OCI-M1 (cell line): Measurements from ENCODE around the gene DUOX1.
A peak's percentile ranks its signal among the peaks of the same experiment; 100 is the strongest.
"Not testable (repeated sequence)": the region's sequence is repeated elsewhere in the genome, so short reads cannot be mapped to it uniquely, and the experiment has no call there.

ENCODE experiments used
- DNase-seq: peaks from one replicate; lab custom pipeline; 2025; lab: John Stamatoyannopoulos, UW

DUOX1 gene

DNA sequence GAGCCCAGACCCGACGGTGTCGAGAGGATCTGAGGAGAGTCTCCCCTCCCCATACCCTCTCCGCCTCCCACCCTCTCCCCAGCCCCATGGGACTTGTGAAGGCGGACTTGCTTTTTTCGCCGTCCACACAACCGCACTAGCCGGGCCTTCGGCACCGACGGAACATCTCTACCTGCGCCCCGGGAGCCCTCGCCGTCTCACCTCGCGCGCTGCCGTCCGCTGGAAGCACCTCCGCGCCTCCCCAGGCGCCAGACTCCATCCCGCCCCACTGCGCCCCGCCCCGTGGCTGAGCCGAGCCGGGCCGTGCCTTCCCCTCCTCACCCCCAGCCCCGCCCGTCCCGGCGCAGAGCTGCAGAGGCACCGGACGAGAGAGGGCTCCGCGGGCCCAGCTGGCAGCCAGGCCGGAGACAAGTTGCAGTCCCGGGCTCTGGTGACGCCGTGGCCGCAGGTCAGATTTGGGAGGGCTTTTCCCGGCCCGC is at the start of gene DUOX1, which contains the start of gene DUOXA1:
Gene DUOX1 (plus strand): TSS at position 344 of the 479 bp plus-strand sequence. CDS start 1,973 bp downstream, outside the sequence.
Gene DUOXA1 (minus strand): TSS at position 229 of the 479 bp plus-strand sequence. CDS start 6,865 bp downstream, outside the sequence.
- DNase-seq, result no peak

DNA sequence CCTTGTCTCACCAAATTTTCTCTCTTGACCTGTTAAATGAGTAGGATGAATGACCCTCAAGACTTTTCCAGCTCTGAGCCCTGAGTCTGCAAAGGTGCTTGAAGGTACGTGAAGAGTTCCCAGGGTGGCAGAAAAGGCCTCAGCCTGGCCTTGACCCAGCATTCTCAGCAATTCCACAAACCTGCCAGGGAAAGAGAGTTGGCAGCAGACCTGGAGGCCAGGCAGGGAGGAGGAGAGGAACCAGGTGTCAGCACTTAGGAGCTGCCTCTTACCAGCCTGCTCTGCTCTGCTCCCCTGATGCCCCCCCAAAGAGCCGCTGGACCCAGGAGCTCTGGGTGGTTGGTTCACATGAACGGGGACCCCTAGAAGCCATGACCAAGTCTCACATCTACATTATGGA is 49.2 kb upstream of the DUOX1 start:
- not testable (repeated sequence) for DNase-seq

DNA sequence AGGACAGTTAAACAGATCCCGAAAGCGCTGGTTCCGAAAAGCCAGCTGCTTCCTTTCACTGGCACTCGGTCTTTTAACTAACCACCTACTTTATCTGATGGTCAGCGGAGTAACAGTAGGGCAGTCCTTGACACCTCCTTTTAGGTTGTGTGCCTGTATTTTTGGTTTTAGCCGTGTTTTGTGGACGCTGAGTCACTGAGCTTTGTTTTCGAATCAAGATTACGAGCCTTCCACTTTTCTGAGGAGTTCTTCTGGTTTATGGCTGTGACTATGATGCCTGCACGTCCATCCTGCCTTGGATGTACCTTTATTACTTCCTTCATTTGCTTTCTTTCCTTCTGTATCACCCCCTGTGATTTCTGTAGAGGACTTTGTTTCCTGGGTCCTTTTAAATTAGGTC is 47.4 kb upstream of the DUOX1 start:
- DNase-seq, result peak; percentile 68

DNA sequence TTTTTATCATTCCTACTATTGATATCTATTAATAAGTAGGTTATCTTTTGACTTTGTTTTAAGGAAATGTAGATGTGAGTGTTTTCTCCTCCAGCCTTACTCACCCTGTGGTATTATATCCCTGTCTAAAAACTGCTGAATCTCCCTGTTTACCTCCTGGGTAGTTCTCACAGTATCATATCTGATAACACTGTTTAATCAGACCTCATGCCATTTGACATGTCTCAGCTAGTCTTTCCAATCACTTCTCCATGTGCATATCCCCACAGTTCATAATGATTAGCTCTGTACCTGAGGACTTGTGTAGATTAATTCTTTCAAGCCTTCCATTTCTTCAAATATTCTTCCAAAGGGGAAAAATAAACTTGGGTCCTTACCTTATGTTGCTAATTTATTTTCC is 46.6 kb upstream of the DUOX1 start:
- no peak for DNase-seq

DNA sequence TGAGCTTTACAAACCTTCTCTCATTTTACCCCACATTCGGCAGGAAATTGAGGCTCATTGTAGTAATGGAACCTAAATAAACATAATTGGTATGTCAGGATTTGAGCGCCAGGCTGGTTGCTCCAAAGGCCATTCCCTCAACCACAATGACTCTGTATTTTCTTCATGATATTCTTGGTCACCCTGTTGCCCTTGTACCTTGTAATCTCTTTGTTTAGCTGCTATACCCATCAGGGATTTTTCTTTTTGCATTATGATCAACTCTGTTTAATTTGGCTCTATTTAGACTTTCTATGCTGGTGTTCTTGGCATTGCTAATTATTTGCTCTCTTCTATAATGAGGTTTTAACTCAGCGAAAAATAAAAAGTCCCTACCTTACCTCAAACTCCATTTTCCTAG is 45.6 kb upstream of the DUOX1 start:
- DNase-seq, result no peak

DNA sequence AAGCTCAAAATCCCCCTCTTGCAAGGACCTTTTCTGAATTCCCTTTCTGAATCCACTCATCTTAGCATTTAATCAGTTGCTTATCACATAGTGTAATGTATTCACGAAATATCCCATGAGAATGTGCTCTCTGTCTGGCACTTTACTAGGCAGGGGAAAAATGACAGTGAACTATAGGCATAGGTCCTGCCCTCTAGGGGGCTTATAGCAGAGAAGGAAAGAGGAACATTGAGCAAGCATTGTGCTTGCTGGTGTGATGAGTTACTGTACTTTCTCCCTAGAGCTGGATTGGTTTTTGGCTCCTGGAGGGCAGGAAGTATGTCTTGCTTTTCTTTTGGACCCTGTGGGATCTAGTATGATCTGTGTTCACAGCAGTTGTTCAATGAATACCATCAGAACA is 42.3 kb upstream of the DUOX1 start:
- DNase-seq, result peak; percentile 54

DNA sequence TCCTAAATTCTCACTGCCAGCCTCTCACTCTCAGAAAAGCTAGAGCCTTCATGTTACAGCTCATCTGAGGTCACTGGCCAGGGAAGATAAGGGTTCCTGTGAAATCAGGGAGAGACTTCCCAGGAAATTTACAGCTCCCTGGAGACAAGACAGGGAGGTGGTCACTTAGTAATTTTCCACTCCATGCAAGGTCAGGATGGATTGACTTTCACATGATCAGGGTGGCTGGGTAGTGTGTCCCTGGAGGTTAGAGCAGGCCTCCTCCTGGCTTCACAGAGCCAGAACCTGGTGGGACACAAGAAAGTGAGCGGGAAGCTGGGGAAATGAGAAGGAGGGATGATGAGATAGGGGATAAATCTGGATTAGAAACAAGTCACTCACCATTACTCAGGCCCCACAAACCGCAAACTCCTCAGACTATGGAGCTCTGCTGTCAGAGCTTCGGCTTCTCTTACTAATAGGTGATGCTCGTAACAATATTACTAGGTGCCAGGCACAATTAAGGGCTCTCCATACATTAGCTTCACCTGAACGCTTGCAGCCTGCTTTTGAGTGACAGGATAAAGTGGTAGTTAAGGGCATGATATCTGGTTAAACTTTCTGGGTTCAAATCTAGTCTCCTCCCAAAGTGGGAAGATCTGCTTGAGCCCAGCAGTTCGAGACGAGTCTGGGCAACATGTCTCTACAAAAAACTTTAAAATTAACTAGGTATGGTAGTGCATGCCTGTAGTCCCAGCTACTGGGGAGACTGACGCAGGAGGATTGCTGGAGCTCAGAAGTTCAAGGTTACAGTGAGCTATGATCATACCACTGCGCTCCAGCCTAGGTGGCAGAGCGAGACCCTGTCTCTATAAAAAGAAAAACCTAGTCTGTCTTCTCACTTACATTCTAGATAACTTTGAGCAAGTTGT is 40.7 kb upstream of the DUOX1 start:
- no peak for DNase-seq

DNA sequence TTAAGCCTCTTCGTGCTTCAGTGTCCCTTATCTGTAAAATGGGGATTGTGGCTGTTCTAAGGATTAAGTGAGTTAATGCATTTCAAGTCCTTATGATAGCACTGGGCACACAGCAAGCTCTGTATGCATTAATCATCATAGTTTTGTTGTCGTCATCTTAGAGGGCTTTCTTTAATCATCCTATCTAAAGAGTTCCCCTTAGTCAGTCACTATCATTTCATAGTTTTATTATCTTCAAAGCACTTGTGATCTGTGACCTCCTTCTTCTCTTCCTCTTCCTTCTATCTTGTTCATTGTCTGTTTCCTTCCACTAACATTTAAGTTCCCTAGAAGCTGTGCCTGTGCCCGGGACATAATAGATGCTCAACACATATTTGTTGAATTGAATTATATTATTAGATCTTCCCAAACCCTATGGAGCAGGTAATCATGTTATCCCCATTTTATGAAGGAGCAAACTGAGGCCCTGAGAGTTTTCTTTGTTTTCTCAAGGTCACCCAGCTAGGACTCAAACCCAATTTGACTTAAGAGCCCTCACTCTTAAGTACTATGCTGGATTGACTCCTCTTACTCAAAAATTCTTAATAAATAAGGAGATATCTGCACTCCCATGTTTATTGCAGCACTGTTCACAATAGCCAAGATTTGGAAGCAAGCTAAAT is 40.0 kb upstream of the DUOX1 start:
- peak; percentile 52 for DNase-seq

DNA sequence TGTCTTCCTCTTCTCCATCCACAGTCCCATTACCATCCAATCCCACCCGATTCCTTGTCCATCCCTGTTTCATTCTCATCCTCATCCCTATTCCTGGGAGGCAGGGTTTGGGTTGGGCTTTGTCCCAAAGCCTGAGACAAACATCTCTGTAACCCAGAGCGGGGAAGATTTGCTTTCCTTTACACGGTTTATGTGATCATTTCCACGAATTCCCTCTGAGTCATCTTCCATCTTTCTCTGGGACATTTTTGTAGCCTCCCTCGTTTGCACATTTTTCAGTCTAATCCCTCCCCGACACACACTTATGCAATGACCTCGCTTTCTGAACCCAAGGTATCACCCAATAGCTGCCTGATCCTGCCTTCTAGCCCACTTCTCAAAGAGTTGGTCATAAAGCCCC is 38.6 kb upstream of the DUOX1 start:
- DNase-seq, result no peak

DNA sequence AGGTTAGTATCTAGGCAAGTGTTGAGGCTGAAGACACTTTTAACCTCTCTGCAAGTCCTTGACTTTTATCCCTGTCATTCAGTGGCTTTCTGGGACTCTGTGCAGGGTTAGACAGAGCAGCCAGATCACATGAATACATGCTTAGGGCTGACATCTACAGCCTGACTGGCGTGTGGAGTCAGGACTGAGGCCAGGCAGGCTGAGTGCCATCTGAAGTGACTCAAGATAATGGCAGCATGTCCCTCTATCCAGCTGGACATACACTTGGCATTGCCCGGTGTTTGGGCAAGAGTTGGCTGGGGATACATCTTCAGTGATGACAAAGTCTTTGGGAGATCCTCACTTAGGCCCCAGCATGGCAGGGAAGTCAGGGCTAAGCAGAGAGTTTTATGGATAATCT is 38.2 kb upstream of the DUOX1 start:
- no peak for DNase-seq

DNA sequence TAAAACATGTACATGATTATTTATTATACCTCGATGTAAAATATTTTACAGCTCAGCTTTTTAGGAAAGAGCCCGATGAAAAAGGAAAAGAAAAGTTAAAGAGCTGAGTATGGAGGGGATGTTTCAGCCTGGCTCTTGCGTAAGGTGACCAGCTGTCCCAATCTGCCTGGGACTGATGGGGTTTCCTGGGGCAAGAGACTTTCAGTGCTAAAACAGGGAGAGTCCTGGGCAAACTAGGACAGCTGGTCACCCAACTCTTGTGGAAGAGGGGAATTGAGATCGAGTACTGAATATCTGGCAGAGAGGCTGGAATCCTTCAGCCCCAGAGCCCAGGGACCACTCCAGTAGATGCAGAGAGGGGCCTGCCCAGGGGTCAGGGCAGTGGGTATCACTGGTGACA is 36.8 kb upstream of the DUOX1 start:
- DNase-seq, result no peak

DNA sequence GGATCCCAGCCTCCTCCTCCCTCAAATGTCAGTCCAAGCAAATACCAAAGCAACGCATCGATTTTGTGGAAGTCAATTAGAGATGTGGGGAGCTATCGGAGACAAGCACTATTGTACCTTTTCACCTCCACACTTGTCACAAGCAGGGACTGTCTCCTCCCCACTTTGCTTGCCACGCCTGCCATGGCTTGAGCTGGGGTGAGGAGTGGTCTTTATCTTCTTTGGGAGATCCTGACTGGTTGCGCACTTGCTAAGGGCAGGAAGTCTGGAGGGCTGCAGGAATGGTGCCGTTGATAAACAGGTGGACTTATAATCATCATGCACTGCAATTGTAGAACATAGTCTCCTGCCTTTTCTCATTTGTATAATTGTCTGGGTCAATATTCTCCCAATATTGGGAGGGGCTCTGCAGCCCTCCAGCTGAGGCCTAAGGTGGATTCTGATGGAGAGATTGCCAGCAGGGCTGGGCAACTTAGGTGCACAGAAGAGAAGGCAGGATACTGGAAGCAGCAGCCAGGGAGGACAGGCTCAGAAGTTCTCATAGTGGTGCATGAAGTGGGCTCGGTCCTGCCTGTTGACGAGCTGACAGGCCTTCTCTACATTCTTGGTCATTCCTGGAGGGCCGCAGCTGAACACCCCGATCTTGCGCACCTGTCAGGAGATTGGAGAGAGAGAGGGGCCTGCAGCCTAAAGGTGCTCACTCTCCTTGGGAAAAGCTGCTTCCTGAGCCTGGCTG is 36.0 kb upstream of the DUOX1 start:
- no peak for DNase-seq

DNA sequence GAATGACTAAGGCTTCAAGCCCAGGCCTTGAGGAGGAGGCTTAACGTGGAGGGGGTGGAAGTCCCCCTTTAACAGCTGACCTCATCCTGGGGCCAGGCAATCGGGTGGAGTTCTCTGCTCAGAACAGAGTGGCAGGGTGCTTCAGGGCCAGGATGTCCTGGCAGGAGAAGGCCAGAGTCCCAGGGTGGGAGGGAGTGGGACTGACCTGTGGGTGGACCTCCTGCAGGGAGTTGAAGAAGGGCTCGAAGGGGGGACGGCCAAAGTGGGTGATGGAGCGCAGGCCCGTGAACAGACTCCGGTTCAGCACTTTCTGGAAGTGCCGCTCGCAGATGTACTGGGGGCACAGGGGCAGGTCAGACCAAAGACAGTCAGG is 35.5 kb upstream of the DUOX1 start:
- DNase-seq, result no peak

DNA sequence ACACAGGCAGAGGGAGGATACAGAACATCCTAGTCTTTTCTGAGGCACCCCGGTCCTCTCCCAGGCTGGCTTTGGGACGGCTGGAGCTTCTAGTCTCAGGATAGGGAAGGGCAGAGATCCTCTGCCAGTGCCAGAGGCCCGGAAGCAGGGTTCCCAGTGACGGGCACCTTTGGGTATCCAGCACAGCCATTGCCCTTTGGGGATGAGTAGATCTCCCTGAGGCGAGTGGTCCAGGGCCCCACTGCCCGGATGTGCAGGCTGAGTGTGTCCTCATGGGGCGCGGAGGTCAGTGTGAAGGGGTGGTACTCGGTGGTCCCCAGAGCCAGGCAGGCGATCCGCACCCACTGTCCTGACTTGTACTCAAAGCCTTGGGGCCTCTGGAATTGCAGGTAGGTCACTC is 34.1 kb upstream of the DUOX1 start:
- no peak for DNase-seq

DNA sequence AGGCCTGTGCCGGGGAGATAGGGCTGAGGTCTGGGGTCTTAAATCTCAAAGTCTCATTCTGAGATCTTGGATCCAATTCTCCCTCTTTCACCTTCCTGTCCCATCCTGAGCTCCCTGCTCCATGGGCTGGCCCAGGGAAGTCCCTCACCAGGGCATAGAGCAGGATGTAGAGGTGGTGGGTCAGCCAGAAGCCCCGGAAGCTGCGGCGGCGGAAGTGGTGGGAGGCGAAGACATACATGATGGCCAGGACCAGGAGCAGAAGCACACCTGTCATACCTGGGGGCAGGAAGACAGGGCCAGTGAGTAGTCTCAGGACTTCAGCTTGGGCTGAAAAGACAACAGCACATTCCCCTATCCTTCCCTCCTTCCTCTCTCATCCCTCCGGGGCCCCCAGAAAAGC is 32.3 kb upstream of the DUOX1 start:
- DNase-seq, result no peak

DNA sequence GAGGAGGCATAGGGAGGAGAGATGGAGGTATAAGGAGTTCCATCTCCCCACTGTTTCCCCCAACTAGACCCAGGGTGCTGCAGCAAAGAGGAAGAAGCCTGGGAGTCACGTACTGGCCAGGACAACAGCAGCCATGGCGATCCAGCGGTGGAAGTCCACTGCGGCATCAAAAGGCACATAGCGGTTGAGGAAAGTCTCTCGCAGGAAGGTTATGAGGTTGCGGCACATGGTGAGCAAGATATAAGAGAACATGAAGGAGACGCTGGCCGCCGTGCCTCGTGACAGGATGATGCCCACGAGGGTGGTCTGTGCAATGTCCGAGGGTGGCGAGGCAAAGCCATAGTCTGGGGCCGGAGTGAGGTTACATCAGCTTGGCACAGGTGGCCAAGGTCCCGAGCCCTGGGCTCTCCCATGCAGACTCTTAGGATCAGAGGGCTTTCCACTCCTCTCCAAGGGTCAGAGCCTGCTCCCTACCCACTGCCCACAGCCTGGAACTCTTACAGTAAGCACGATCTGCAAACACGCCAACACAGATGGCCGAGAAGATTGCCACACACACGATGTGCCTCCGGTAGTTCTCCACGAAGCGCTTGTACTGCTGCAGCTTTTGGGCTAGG is 30.1 kb upstream of the DUOX1 start:
- no peak for DNase-seq

DNA sequence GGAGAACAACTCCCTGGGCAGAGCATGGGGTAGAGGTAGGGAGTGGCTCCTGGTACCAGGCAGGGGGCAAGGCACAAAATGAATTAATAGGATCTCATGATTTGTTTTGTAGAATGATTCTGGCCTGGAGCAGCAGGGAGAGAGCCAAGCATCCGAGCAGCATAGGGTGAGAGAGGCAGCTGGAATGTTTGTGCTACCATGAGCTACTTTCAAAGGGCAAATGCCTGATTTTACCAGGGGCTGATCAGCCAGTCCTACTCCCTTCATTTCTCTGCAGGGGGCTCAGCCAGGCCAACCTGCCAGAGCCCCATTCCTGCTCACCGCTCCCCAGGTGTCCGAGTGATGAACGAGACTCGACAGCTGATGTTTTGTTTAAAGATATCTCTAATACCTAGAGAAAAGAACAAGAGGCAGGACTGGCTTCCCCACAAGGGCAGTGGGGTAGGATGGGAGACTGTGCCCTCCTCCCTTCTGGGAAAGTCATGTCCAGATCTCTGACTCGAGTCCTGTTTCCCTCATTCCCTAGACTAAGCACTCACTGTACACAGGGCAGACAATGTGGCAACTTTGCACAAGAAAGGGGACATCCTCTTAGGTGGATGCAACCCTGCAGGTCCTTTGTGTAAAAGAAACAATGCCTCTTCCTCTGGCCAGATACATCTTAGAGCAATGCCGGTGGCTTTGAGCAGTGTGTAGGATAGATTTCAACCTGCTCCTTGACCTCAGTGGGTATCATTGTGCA is 28.7 kb upstream of the DUOX1 start:
- no peak for DNase-seq

DNA sequence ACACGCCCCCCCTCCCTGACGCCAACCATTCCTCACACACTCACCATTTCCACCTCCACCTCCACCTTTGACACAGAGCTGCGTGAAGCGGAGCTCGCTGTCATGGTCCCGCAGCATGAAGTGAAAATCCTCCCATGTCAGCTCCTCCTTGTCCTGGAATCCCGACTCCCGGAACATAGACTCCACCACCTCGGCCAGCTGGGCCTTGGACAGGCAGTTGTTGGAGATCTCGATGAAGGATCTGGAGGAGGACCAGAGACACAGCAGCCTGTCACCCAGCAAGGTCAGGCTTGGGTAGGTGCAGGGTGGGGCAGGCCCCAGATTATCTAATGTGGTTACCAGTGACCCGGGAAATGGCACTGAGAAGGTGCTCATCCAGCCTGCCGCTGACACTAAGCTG is 28.0 kb upstream of the DUOX1 start:
- DNase-seq, result no peak

DNA sequence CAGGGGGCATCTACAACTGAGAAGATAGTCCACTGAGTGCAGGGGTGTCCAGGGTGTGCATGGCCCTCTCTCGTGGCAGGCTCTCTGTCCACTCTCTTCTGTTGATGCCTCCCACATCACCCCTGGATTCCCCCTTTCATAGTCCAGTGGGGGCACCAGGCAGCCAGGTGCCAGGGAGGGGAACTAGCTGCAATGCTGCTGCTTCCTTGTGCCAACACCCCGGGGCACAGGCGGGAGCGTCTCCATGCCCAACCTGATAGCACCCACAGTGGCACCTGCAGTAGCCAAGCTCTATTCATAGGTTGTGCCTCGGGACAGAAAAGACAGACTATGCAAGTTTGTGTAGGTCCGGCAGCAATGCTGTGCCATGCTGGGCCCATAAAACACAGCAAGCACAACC is 27.6 kb upstream of the DUOX1 start:
- no peak for DNase-seq

DNA sequence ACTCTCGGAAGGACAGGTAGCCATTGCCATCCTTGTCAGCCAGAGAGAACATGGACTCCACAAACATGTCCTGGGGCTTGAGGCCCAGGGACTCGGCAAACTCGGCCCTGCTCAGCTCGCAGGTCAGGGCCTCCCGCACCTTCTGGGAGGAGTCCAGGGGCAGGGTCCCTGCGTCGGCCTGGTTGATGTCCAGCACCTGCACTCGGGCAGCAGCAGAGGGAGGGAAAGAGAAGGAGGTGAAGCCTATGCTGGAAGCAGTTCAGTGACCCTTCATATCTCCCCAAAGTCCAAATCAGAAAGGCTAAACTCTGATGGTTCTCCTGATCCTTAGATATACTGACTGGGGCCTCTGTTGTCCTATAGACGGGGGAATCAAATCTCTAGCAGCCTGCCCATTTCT is 25.6 kb upstream of the DUOX1 start:
- not testable (repeated sequence) for DNase-seq

DNA sequence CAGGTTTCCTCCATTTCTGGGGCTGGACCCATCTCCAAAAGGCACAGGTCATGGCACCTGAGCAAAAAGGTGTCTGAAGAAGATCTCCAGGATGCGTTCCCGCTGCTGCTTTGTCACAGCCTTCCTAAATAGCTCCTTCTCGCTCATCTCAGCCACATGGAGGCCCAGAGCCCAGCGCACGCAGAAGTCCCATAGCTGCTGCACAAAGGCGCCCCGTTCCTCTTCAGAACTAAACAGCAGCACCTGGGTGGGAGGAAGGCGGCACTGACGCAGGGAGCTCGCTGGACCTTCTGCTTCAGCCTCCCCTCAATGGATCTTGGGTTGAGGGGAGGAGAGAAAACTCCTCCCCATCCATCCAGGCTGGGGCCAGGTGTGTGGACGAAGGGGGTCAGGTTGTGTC is 24.2 kb upstream of the DUOX1 start:
- DNase-seq, result no peak
